Calu3 (cell line): ENCODE results near the gene DCTD. TPM values are rescaled to one million over a fixed set of nuclear protein-coding genes. Genes with fewer than 3 reads are reported as not detected.

Source experiments
- BruUV-seq: library from RNA; stranded (reverse); fragments of 400-500 nt; replicated peaks from 2 replicates; lab custom pipeline; 2021; lab: Mats Ljungman, UMichigan
- CTCF ChIA-PET: fragments of 300-600 bp; sonication (Branson Sonifier 250); formaldehyde crosslinking; loops from one replicate; lab custom pipeline; 2022; ENCODE audit warnings: antibody characterized with exemption; lab: Charles Lee
- DNase-seq: peaks from one replicate; pipeline ENCODE4 v3.0.0; 2022
- H3K27ac Mint-ChIP-seq: one replicate; pipeline ENCODE4 v1.8.0; 2022; ENCODE audit warnings: mixed read lengths; ENCODE audit not compliant: unreplicated experiment
- H3K27me3 Mint-ChIP-seq: one replicate; pipeline ENCODE4 v1.8.0; 2022; ENCODE audit warnings: mixed read lengths; ENCODE audit not compliant: unreplicated experiment
- H3K36me3 Mint-ChIP-seq: one replicate; pipeline ENCODE4 v1.8.0; 2022; ENCODE audit warnings: mild to moderate bottlenecking, moderate library complexity, mixed read lengths; ENCODE audit not compliant: insufficient read depth, unreplicated experiment
- H3K4me1 Mint-ChIP-seq: one replicate; pipeline ENCODE4 v1.8.0; 2022; ENCODE audit warnings: mild to moderate bottlenecking, low read depth, mixed read lengths; ENCODE audit not compliant: unreplicated experiment
- H3K4me3 Mint-ChIP-seq: one replicate; pipeline ENCODE4 v1.8.0; 2022; ENCODE audit warnings: mild to moderate bottlenecking, low read depth, moderate library complexity, mixed read lengths; ENCODE audit not compliant: unreplicated experiment
- H3K9me3 Mint-ChIP-seq: one replicate; pipeline ENCODE4 v1.8.0; 2022; ENCODE audit warnings: low read depth, mixed read lengths; ENCODE audit not compliant: unreplicated experiment
- intact Hi-C: fragments of 100-400 bp; cut with micrococcal nuclease; formaldehyde crosslinking; loops from one replicate; pipeline ENCODE4 v1.10.0; 2022; ENCODE audit not compliant: unreplicated experiment
- total RNA-seq: library from RNA; stranded (reverse); gene quantifications from 2 replicates; pipeline ENCODE4 v1.2.3, GENCODE V29; 2022
- TF ChIP-seq, protein P1 (sequence below): fragments of 200-600 bp; IDR thresholded peaks from one replicate; pipeline ENCODE4 v1.8.0; 2022; ENCODE audit warnings: antibody characterized with exemption; ENCODE audit not compliant: unreplicated experiment

DCTD gene
- total RNA-seq, 1 experiment from 2014 or later, result 65.3 TPM

DNA sequence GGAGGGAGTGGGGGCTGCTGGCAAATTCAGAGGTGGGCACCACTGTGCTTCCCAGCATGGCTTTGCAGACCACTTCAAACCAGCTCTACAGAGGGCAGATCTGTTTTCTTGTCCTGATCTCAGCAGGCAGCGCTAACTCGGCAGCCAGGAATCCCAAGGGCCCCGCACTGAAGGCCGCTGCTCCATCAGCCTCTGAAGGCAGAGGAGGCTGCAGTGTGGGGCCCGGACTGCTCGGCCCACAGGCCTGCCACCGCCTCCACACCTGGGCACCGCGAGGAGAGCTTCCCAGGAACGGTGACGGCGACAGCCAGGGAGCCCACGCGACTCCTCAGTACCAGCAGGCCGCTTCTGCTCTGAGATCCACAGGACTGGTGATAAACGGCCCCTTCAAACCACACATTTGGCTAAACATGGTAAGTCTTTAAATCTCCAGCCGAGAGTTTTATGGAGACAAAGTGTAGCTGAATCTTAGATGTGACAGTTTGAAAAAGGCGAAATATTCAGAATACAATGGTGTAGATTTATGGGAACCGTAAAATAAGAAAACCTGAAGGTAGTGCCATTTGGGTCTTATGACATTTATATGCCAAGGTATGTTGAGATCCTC lies 23.6 kb downstream of the DCTD start:
- no peak for DNase-seq
- TF ChIP-seq, protein P1, sequence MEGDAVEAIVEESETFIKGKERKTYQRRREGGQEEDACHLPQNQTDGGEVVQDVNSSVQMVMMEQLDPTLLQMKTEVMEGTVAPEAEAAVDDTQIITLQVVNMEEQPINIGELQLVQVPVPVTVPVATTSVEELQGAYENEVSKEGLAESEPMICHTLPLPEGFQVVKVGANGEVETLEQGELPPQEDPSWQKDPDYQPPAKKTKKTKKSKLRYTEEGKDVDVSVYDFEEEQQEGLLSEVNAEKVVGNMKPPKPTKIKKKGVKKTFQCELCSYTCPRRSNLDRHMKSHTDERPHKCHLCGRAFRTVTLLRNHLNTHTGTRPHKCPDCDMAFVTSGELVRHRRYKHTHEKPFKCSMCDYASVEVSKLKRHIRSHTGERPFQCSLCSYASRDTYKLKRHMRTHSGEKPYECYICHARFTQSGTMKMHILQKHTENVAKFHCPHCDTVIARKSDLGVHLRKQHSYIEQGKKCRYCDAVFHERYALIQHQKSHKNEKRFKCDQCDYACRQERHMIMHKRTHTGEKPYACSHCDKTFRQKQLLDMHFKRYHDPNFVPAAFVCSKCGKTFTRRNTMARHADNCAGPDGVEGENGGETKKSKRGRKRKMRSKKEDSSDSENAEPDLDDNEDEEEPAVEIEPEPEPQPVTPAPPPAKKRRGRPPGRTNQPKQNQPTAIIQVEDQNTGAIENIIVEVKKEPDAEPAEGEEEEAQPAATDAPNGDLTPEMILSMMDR, result no peak
- peaks cover 6% of the 10 kb centered on the region for H3K4me1 Mint-ChIP-seq
- H3K9me3 Mint-ChIP-seq, result no peaks in the 10 kb centered on the region
- intact Hi-C loops, result no loop called here
- no TSS peak for BruUV-seq
- CTCF ChIA-PET, result no interaction called here
- H3K4me3 Mint-ChIP-seq, result no peak overlapping the region
- peaks cover 32% of the 10 kb centered on the region for H3K36me3 Mint-ChIP-seq
- H3K27ac Mint-ChIP-seq, result no peak overlapping the region
- H3K27me3 Mint-ChIP-seq, result no peaks in the 10 kb centered on the region

GRCh38 chr4:182893047-182893446 lies 24.1 kb downstream of the DCTD start:
- Mint-ChIP-seq H3K4me1 (peaks cover 6% of the 10 kb centered on the region), H3K36me3 (peaks cover 32% of the 10 kb centered on the region), H3K4me3 (no peak overlapping the region), H3K9me3 (no peaks in the 10 kb centered on the region), H3K27ac (no peak overlapping the region), H3K27me3 (no peaks in the 10 kb centered on the region)
- intact Hi-C loops, result no loop called here
- DNase-seq, result no peak
- BruUV-seq, result no TSS peak
- CTCF ChIA-PET, result no interaction called here
- TF ChIP-seq, protein P1, result no peak

DNA sequence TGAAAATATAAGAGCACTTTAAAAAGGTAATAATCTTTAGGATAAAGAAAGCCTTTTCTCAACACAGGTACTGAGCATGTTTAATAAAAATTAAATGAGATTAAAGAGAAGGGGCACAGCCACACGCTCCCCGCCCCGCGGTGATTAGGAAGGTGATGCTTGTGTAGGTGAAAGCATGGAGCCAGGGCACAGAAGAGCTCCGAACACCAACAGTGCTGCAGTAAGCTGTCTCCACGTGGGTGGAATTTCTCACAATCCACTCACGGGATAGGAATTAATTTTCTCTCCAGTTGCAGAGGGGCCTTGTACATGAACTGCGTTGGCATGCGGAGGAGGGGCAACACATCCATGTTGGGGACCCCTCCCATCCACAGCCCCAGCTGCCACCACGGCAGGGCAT lies 27.0 kb downstream of the DCTD start:
- CTCF ChIA-PET, result no interaction called here
- Mint-ChIP-seq H3K9me3 (no peaks in the 10 kb centered on the region), H3K4me1 (no peaks in the 10 kb centered on the region), H3K27ac (no peak overlapping the region), H3K36me3 (peaks cover 37% of the 10 kb centered on the region), H3K4me3 (no peak overlapping the region), H3K27me3 (no peaks in the 10 kb centered on the region)
- TF ChIP-seq, protein P1, result no peak
- DNase-seq, result no peak
- no TSS peak for BruUV-seq
- intact Hi-C loops, result no loop called here

DNA sequence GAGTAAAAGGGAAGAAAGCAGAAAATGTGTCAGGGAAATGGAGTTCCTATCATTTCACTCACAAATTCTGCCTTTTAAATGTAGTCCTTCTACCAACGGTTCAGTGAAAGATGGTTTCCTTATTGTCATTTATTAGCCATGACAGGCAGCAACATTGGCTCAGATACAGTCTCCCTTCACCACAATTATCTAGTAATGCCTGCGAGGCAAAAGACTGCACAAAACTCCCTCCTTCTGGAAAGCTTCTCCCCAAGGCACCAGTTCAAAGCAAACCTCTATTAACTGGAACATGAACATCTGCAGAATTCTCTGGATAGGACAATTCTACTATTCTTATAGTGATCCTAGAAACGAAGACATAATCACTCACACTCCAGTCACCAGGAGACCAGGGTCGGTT lies 28.3 kb downstream of the DCTD start:
- DNase-seq, result no peak
- TF ChIP-seq, protein P1, result no peak
- BruUV-seq, result no TSS peak
- no peak overlapping the region for H3K27ac Mint-ChIP-seq
- intact Hi-C loops, result no loop called here
- peaks cover 33% of the 10 kb centered on the region for H3K36me3 Mint-ChIP-seq
- no peak overlapping the region for H3K4me3 Mint-ChIP-seq
- no peaks in the 10 kb centered on the region for H3K27me3 Mint-ChIP-seq
- no peaks in the 10 kb centered on the region for H3K4me1 Mint-ChIP-seq
- CTCF ChIA-PET, result no interaction called here
- H3K9me3 Mint-ChIP-seq, result no peaks in the 10 kb centered on the region
